HG02938 (cell line): Measurements from ENCODE around the gene SPATA13.
"Not testable (repeated sequence)": the region's sequence is repeated elsewhere in the genome, so short reads cannot be mapped to it uniquely, and the experiment has no call there.

Experiments
- ATAC-seq: cut with Tn5 transposase; IDR thresholded peaks from one replicate; pipeline ENCODE4 v1.9.1; 2021; ENCODE audit warnings: mild to moderate bottlenecking, moderate library complexity; ENCODE audit not compliant: unreplicated experiment

The SPATA13 gene

DNA sequence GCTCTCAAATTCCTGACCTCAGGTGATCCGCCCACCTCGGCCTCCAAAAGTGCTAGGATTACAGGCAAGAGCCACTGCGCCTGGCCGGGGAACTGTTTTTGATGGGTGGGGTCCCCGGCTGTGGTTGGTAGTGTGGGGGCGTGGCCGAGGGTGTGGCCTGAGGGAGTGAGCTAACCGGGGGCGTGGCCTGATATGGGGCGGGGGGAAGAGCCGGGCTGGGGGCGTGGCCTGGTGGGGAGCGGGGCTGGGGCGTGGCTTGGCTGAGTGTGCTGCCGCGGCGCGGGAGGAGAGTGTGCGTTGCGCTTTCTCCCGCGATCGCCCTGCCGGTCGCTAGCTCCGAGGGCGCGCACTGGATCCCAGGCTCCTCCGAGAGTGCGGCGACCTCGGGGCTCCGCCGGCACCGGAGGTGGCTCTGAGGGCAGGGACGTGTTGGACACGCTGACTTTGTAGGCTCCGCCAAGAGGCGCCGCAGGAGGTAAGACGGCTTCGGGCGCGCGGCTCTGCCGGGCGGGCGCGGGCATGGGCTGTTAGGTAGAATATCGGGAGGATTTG, at the start of gene SPATA13:
SPATA13 (plus strand) TSS at position 263 of the 552 bp plus-strand sequence. CDS start 62,210 bp downstream, outside the sequence.
- ATAC-seq, result peak; percentile 71

DNA sequence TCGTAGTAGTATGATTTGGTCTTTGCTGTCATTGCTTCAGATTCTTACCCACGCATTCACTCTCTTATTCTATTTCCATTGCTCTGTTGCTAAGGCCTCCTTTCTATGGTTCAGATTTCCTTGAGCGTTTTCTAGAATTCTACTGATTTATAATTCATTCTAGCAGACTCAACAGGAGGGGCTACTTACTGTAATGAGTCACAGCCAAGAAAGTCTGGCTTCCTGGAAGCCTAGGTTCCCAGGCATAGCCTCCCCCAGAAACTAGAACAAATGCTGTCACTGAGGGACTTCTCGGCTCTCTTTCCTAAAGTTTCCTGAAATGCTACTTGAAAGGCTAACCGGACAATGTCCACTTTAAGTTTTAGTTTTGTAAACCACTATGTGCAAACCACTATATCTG, 47.7 kb upstream of the SPATA13 start:
- no peak for ATAC-seq

DNA sequence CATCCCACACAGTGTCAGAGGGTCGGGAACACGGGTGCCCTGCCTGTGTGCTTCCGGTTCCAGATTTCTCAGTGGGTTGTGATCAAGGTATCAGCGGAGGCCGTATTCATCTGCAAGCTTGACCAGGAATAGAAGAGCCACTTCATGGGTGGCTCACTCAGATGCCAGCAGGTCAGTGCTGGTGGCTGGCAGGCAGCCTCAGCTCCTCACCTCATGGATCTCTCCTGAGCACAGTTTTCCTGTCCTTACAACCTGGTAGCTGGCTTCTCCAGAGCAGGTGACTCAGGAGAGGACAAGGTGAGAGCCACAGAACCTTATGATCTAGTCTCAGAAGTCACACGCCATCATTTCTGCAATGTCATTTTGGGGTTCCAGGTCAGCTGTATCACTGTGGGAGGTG, 44.8 kb upstream of the SPATA13 start:
- ATAC-seq, result no peak

DNA sequence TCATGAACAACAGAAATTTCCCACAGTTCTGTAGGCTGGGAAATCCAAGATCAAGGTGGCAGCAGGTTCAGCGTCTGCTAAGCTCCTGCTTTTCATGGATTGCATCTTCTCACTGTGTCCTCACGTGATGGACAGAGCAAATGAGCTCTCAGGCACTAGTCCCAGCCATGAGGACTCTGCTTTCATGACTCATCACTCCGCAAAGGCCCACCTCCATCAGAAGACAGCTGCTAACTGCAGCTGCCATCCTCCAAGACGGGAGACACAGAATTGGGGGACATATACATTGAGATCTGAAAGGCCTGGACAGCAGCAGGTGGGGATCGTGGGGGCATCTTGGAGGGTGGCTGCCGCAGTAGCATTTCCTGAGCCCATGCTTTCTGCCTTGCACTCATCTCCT, 44.4 kb upstream of the SPATA13 start:
- ATAC-seq, result no peak

DNA sequence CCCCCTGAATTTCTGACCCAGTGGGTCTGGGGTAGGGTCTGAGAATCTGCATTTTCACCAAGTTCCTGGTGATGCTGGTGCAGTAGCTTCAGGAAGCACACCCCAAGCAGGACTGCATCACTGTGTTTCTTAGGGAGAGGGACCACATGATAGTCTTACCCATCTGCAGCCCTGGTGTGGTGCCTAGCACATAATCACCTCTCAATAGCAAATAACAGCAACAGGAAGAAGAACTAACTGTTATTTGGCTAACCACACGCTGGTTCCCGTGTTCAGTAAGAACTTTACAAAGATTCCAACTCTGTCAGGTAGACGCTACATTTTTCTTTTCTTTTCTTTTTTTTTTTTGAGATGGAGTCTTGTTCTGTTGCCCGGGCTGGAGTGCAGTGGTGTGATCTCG, 41.9 kb upstream of the SPATA13 start:
- ATAC-seq, result no peak

DNA sequence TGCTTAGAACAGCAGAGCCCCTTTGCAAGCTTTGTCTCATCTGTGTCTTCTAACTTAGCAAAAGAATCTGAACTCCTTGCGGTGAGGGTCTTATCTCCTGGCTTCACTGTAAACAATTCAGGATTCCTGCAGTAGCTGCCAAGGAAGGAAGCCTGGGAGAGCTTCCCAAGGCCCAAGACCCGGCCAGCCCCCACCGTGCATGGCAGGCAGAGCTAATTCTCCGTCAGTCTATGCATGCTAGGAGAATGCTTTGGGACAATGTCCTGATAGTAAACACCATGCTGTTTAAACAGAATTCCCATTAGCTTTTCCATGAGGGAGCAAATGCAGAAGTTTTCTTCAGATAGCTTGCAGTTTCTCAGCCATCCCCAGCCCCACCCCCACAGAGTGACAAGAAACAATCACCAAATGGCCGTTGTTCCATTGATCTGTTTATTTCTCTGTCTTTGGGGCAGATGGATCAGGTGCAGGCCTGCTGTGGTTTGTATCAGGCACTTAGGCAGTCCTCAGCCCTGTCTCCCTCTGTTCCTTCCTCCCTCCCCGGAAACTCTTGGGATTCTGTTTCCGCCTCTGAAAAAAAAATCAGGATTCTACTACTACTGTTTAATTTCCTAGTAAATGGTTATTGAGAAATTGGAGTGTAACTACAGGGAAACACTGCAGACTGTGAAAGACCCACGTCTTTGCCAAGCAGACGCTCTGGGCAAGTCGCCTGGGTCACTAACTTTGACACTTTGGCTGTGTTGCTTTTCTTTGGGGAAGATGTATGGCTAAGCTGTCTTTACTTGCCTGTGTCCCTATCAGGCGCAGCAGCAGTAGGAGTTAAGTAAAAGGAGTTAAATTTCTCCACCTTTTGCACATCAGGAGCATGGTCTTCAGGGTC, 40.7 kb upstream of the SPATA13 start:
- no peak for ATAC-seq

GRCh38 chr13:24122045-24122444, 38.5 kb upstream of the SPATA13 start:
- ATAC-seq, result not testable (repeated sequence)

GRCh38 chr13:24122569-24122968, 38.0 kb upstream of the SPATA13 start:
- ATAC-seq, result no peak

DNA sequence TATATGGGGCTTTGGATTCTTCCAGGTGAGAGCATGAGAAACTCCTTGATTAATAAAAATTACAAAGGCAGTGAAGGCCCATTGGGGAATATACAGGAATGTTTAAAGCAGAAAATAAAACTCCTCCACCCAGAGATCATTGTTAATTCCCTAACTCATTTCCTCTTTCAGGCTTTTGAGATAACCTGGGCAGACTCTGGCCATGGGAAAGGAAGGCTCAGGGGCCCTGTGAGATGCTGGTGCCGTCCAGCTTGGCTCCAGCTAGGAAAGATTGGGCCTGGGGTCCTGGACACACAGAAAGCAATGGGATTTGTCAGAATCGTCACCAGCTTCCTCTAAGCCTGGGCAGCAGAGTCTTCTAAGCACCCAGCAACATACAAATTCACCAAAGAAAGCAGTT, 36.8 kb upstream of the SPATA13 start:
- ATAC-seq, result no peak

- peak; percentile 79 for ATAC-seq
Measured at GRCh38 chr13:24124789-24125476, 35.6 kb upstream of the SPATA13 start.

DNA sequence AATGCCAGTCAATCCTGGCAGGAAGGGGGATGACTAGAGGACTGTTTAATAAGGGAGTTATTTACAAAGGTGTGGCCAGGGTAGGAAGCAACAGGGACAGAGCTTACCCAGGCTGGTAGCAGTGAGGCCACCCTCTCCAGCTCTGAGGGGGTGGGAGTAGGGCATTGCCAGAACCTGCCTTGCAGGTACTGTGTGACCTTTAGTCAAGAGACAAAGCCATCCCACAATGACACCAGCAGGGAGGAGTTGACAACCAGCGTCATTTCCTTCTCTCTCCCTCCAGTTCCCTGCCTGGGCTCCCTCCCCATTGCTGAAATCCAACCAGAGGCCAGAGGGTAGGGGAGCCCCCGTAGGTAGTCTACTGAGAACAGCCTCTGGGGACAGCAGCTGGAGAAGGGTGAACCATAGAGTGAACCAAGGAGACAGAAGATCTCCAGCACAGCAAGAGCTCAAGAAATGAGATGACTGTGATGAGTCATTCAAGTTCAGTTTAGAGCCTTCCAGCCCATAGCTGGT, 33.3 kb upstream of the SPATA13 start:
- ATAC-seq, result peak; percentile 58

- no peak for ATAC-seq
Measured at GRCh38 chr13:24128112-24128511, 32.4 kb upstream of the SPATA13 start.

DNA sequence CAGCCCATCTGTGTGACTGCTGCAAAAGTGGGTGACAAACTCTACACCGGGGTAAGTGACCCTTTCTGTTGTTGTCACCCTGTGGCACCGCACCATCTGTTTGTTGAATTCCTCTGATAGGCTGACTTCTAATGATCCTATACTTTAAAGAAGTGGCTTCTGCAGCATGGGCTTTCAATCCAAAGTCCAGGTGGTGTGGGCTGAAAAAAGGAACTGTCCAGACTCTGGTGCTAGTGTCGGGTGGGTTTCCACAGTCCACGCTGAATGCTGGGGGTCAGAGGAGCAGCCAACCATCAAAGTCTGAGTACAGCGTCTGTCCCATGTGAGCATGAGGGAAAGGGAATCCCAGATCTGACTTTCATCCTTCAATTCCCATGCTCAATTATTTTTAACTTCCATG, 31.6 kb upstream of the SPATA13 start:
- ATAC-seq, result no peak

DNA sequence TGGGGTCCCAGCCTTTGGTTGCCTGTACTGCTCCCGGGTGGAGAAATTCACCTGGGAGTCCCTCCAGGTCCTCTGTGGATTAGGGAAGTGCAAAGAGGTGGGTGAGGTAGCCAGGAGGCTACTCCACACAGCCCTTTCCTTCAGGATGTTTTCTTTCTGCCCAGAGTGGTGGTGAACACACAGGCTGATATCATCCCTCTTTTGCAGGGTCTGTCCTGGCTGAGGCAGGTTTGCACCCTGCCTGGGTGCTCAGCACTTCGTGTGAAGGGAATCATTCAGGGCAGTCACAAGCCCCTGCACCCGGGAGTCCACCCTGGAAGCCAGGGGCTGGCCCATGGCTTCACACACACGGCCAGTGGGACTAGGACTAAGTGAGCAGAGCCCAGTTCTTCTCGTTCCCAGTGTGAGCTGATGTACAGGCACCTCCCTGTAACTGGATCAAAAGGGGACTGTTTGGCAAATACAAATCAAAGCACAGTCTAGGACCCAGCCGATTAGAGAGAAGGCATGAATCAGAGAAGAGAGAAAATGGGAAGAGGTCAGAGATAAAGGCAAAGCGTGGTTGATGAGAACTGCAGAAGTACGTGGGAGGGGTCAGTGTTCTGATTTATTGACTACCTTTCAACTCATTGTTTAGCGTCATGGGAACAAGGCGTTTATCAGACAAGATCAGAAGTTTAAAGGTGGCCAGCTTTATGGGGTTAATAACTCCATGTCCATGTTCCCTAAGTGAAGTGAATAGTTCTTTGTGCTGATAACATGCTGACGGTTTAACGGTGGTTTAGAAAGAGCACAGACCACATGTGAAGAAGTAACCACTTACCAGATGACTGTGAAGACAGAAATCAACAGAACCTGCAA, 30.4 kb upstream of the SPATA13 start:
- no peak for ATAC-seq

GRCh38 chr13:24131749-24132148, 28.8 kb upstream of the SPATA13 start:
- ATAC-seq, result no peak

DNA sequence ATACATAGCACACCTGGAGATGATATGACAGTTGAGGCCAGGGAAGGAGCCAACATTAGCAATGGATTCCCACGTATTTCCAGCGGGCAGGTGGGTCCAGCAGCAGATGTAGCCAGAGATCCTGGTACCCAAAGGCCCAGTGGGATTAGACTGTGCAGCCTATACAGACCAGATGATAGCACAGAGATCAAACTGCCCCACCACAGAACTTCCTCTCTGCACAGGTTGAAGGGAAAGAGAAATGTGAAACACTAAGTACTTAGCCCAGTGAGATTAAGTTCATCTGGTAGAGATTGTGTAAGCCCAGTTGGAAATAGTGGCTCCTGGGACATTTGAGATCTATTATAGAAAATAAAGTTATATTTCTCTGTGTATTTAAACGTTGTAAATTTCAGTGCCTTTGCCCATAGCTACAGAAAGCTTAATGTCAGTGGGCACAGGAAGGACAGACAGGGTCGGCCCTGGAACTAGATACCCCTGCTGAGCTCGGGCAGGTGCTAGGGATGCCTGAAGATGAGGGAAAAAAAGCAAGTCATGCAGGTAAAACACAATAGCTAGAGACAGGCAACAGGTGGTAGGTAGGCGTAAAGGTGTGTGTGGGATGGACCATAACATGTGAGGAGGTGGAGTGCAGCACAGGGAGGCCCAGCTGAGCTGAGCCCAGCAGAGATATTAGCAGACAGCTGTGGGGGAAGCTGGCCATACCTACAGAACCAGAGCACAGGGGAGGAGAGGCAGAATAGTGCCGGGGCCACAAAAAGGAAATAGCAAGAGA, 27.3 kb upstream of the SPATA13 start:
- ATAC-seq, result no peak

DNA sequence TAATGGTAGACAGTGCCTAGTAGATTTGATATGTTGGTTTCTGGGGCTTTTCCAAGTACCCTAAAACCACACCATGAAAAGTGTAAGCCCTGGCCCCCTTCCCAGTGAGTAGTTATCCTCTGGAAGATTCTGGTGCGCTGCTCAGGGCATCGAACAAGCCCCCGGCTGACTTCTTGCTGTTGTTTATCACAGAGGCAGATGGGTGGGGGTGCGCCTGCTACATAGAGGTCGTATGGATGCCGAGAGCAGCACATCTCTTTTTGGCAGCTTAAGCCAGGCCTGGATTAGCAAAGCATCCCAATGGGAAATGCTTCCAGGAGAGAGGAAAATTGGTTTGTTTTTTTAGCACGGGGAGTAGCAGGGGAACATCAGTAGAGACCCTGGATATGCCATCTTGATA, 26.3 kb upstream of the SPATA13 start:
- no peak for ATAC-seq

DNA sequence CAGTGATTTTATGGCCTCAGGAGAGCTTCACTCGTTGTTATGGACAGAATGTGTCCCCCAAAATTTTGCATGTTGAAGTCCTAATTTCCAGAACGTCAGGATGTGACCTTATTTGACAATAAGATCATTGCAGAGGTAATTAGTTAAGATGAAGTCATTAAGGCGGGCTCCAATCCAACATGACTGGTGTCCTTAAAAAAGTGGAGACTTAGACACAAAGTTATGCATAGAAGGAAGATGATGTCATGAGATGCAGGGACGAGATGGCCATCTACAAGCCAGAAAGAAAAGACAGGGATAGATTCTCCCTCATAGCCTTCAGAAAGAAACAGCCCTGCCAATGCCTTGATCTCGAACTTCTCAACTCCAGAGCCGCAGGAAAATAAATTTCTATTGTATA, 25.8 kb upstream of the SPATA13 start:
- no peak for ATAC-seq

DNA sequence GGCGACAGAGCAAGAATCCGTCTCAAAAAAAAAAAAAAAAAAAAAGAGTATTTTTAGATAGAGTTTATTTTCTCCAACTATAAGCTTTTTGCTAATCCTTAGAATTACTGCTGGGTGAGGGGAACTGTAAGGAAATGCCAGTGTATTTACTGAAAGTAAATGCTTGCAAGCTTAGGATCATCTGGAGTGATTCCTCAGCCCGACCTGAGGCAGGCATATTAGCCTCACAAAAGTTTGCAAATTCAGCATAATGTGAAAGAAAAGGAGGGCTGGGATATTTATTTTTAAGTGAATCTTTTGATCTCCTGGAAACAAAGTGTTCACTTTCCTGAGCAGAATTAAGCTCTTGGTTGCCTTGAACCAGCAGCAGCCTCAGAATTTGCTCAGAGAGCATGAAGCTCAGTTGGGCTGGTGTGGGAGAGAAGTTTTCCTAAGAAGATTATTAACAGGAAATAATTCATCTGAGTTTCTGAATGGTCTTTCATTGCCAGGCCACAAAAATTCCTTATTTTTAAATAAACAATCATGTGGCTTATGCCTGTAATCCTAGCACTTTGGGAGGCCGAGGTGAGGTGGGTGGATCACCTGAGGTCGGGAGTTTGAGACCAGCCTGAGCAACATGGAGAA, 24.7 kb upstream of the SPATA13 start:
- ATAC-seq, result no peak

- no peak for ATAC-seq
Measured at GRCh38 chr13:24138911-24139310, 21.6 kb upstream of the SPATA13 start.
